K562 (cell line): ENCODE measurements around the gene BRCA1. TPM values are rescaled to one million over a fixed set of nuclear protein-coding genes. Genes with fewer than 3 reads are reported as not detected.
A peak's percentile ranks its signal among the peaks of the same experiment; 100 is the strongest.

ENCODE experiments used
- ARID1B ChIP-seq: fragments of 450-650 bp; IDR thresholded peaks from 2 replicates; pipeline ENCODE4 v1.6.1; 2016; ENCODE audit warnings: antibody characterized with exemption, mild to moderate bottlenecking, inconsistent platforms
- BCOR ChIP-seq: fragments of 450-650 bp; IDR thresholded peaks from 2 replicates; pipeline ENCODE4 v1.6.1; 2016
- BRF1 ChIP-seq: IDR thresholded peaks from 3 replicates; pipeline ENCODE4 v1.6.1; 2011; ENCODE audit warnings: borderline replicate concordance, mild to moderate bottlenecking; ENCODE audit not compliant: insufficient read length; ENCODE audit errors: extremely low read depth
- CBFB ChIP-seq: sonication (generic); formaldehyde crosslinking; IDR thresholded peaks from 2 replicates; pipeline ENCODE4 v1.4.0; 2020; ENCODE audit warnings: mild to moderate bottlenecking, missing genetic modification reagents
- HCFC1 ChIP-seq: IDR thresholded peaks from 2 replicates; pipeline ENCODE4 v1.6.1; 2012; ENCODE audit warnings: low read depth, low read length, improper control_type of control experiment
- HNRNPK ChIP-seq: fragments of 200-400 bp; formaldehyde crosslinking; IDR thresholded peaks from one replicate; pipeline ENCODE4 v1.6.1; 2018; ENCODE audit warnings: mild to moderate bottlenecking, low read depth, low read length; ENCODE audit not compliant: poor library complexity, severe bottlenecking
- PHF20 ChIP-seq: fragments of 450-650 bp; IDR thresholded peaks from 2 replicates; pipeline ENCODE4 v1.6.1; 2018; ENCODE audit not compliant: partially characterized antibody
- ZNF224 ChIP-seq: sonication (generic); formaldehyde crosslinking; IDR thresholded peaks from 2 replicates; pipeline ENCODE4 v1.8.0; 2022; ENCODE audit warnings: mild to moderate bottlenecking, missing genetic modification reagents
- ZNF311 ChIP-seq: fragments of 250-450 bp; sonication (Bioruptor Pico); IDR thresholded peaks from 2 replicates; pipeline ENCODE4 v1.4.0; 2020; ENCODE audit warnings: mild to moderate bottlenecking, moderate library complexity
- ZNF551 ChIP-seq: fragments of 250-450 bp; sonication (Bioruptor Pico); IDR thresholded peaks from 2 replicates; pipeline ENCODE4 v1.5.0; 2021; ENCODE audit warnings: mild to moderate bottlenecking, moderate library complexity
- ZNF589 ChIP-seq: fragments of 200-800 bp; sonication (Bioruptor generic); IDR thresholded peaks from 2 replicates; pipeline ENCODE4 v1.6.1; 2016; ENCODE audit warnings: low read depth, missing genetic modification characterization, missing compliant biosample characterization
- polyA plus RNA-seq, 8 experiments: library from polyadenylated mRNA; depleted of rRNA in 4 of 8; stranded (reverse) in 5 of 8; unstranded in 3 of 8; fragments of >200 nt; fragmentation: Nextera tagmentation in 2 of 8; fragmentation: Illumina TruSeq in 1 of 8; extraction: Ambion mirVana in 2 of 8; extraction: Trizol in 1 of 8; gene quantifications; 2 replicates each; pipeline versions ENCODE4 v1.2.1 to v1.2.3, GENCODE V29; 2011 to 2014; ENCODE audit warnings: inconsistent platforms in 1 of 8, missing spikeins in 1 of 8
- total RNA-seq, 7 experiments: library from RNA; depleted of rRNA in 6 of 7; stranded (reverse); fragments of >200 nt in 6 of 7; fragmentation: Illumina TruSeq in 2 of 7; extraction: Trizol in 2 of 7; gene quantifications; 2 replicates each; pipeline versions ENCODE4 v1.2.1 to v1.2.3, GENCODE V29; 2011 to 2021; ENCODE audit warnings: low replicate concordance in 1 of 7
- TF ChIP-seq, protein P1 (sequence below), 2 experiments: IDR thresholded peaks; 2 replicates each; pipeline ENCODE4 v1.6.1; 2012; ENCODE audit warnings: improper control_type of control experiment in 2 of 2, low read depth in 2 of 2, low read length in 2 of 2, borderline replicate concordance in 1 of 2
- TF ChIP-seq, protein P2 (sequence below), 3 experiments: IDR thresholded peaks in 2 of 3; conservative IDR thresholded peaks in 1 of 3; 2 replicates each; pipeline ENCODE4 v1.5.1; 2011 to 2012; ENCODE audit warnings: low read length in 3 of 3, mild to moderate bottlenecking in 3 of 3, control low read depth in 2 of 3, improper control_type of control experiment in 1 of 3, inconsistent platforms in 1 of 3, low read depth in 1 of 3, mixed read lengths in 1 of 3, moderate library complexity in 1 of 3; ENCODE audit not compliant: insufficient read depth in 2 of 3
- TF ChIP-seq, protein P3 (sequence below): fragments of 450-650 bp; IDR thresholded peaks from 2 replicates; pipeline ENCODE4 v1.6.1; 2016; ENCODE audit warnings: antibody characterized with exemption
- TF ChIP-seq, protein P4 (sequence below): fragments of 450-650 bp; IDR thresholded peaks from 2 replicates; pipeline ENCODE4 v1.7.1; 2018; ENCODE audit warnings: mild to moderate bottlenecking, low read depth; ENCODE audit not compliant: partially characterized antibody
- TF ChIP-seq, protein P5 (sequence below): sonication (generic); formaldehyde crosslinking; IDR thresholded peaks from 2 replicates; pipeline ENCODE4 v1.8.0; 2022; ENCODE audit warnings: missing genetic modification reagents, mild to moderate bottlenecking, moderate library complexity, borderline replicate concordance

BRCA1 gene
- total and polyA plus RNA-seq, 9 of the 15 experiments (the other 6 are each of a cell fraction or from before 2014, with no cell fraction given): 25.9 to 95.3 (median 62.3) TPM

DNA sequence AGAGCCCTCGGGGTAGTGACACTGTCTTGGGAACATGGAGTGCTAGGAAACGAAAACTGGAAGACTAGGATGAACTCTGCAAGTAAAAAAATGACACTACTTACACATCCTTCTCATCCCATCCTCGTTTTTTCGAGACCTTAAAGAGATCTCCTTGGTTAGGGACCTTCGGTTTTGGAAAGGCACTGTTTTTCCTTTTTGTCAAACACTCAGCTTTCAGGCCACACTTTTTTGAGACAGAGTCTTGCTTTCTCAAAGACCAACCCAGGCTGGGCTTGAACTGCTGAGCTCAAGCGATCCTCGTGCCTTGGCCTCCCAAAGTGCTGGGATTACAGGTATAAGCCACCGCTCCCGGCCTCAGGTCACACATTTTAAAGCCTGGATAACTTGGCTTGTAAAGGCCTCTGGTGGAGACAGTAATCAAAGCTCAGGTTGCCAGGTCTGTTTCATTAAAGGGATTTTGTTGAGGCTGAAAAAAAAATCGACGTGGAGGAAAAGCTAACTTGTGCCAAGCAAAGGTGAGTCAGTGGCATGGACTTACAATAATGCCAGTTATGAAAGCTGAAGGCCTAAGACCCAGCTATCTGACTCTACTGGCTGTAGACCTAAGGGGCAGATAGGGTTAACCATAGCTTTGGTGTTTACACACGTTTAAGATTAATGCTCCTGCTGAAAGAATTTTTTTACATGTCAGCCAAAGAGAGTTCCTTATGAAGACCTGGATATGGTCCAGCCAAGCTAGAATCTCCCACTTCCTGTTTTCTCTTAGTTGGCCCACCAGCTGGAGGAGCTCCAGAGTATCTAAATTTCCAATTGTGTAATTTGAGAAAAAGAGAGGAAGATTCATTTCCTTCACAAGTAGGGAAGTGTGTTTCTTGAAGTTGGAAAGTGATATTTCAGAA is 46.7 kb upstream of the BRCA1 start (continued):
- TF ChIP-seq, protein P1, sequence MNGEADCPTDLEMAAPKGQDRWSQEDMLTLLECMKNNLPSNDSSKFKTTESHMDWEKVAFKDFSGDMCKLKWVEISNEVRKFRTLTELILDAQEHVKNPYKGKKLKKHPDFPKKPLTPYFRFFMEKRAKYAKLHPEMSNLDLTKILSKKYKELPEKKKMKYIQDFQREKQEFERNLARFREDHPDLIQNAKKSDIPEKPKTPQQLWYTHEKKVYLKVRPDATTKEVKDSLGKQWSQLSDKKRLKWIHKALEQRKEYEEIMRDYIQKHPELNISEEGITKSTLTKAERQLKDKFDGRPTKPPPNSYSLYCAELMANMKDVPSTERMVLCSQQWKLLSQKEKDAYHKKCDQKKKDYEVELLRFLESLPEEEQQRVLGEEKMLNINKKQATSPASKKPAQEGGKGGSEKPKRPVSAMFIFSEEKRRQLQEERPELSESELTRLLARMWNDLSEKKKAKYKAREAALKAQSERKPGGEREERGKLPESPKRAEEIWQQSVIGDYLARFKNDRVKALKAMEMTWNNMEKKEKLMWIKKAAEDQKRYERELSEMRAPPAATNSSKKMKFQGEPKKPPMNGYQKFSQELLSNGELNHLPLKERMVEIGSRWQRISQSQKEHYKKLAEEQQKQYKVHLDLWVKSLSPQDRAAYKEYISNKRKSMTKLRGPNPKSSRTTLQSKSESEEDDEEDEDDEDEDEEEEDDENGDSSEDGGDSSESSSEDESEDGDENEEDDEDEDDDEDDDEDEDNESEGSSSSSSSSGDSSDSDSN (IDR thresholded peaks at IDR 0.05; ENCODE audit: borderline replicate concordance in 1 of 2, low read depth in 2 of 2, low read length in 2 of 2): no peak
- no peak for TF ChIP-seq ZNF224 (CRISPR knock-in tag)
- TF ChIP-seq HCFC1: no peak
- TF ChIP-seq BRF1: no peak
- TF ChIP-seq ARID1B: 0 out of 2 replicates have a peak, but pooled peaks have one; percentile 11
- no peak for TF ChIP-seq BCOR
- no peak for TF ChIP-seq ZNF551 (CRISPR knock-in tag)
- no peak for TF ChIP-seq CBFB (CRISPR knock-in tag)
- TF ChIP-seq, protein P2, sequence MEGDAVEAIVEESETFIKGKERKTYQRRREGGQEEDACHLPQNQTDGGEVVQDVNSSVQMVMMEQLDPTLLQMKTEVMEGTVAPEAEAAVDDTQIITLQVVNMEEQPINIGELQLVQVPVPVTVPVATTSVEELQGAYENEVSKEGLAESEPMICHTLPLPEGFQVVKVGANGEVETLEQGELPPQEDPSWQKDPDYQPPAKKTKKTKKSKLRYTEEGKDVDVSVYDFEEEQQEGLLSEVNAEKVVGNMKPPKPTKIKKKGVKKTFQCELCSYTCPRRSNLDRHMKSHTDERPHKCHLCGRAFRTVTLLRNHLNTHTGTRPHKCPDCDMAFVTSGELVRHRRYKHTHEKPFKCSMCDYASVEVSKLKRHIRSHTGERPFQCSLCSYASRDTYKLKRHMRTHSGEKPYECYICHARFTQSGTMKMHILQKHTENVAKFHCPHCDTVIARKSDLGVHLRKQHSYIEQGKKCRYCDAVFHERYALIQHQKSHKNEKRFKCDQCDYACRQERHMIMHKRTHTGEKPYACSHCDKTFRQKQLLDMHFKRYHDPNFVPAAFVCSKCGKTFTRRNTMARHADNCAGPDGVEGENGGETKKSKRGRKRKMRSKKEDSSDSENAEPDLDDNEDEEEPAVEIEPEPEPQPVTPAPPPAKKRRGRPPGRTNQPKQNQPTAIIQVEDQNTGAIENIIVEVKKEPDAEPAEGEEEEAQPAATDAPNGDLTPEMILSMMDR (IDR thresholded peaks at IDR 0.05 in 2 of 3, conservative IDR thresholded peaks at IDR 0.05 in 1 of 3; ENCODE audit: insufficient read depth in 2 of 3, low read depth in 1 of 3, low read length in 3 of 3): peak; percentile 26 to 61 (median 46); a peak in 5 of 6 replicates
- TF ChIP-seq PHF20: no peak
- no peak for TF ChIP-seq HNRNPK
- peak; percentile 26; the same call in 1 of the 2 replicates for TF ChIP-seq ZNF589
- TF ChIP-seq, protein P3, sequence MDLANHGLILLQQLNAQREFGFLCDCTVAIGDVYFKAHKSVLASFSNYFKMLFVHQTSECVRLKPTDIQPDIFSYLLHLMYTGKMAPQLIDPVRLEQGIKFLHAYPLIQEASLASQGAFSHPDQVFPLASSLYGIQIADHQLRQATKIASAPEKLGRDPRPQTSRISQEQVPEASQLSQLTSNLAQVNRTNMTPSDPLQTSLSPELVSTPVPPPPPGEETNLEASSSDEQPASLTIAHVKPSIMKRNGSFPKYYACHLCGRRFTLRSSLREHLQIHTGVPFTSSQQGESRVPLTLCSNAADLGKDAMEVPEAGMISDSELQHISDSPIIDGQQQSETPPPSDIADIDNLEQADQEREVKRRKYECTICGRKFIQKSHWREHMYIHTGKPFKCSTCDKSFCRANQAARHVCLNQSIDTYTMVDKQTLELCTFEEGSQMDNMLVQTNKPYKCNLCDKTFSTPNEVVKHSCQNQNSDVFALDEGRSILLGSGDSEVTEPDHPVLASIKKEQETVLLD: no peak
- no peak for TF ChIP-seq ZNF311
- TF ChIP-seq, protein P4, sequence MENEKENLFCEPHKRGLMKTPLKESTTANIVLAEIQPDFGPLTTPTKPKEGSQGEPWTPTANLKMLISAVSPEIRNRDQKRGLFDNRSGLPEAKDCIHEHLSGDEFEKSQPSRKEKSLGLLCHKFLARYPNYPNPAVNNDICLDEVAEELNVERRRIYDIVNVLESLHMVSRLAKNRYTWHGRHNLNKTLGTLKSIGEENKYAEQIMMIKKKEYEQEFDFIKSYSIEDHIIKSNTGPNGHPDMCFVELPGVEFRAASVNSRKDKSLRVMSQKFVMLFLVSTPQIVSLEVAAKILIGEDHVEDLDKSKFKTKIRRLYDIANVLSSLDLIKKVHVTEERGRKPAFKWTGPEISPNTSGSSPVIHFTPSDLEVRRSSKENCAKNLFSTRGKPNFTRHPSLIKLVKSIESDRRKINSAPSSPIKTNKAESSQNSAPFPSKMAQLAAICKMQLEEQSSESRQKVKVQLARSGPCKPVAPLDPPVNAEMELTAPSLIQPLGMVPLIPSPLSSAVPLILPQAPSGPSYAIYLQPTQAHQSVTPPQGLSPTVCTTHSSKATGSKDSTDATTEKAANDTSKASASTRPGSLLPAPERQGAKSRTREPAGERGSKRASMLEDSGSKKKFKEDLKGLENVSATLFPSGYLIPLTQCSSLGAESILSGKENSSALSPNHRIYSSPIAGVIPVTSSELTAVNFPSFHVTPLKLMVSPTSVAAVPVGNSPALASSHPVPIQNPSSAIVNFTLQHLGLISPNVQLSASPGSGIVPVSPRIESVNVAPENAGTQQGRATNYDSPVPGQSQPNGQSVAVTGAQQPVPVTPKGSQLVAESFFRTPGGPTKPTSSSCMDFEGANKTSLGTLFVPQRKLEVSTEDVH: peak; percentile 49
- TF ChIP-seq, protein P5, sequence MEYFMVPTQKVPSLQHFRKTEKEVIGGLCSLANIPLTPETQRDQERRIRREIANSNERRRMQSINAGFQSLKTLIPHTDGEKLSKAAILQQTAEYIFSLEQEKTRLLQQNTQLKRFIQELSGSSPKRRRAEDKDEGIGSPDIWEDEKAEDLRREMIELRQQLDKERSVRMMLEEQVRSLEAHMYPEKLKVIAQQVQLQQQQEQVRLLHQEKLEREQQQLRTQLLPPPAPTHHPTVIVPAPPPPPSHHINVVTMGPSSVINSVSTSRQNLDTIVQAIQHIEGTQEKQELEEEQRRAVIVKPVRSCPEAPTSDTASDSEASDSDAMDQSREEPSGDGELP: peak; percentile 30; the same call in 1 of the 2 replicates
